Left lobe of liver (tissue), 2 donors: ENCODE measurements around the gene BAX. TPM values are rescaled to one million over a fixed set of nuclear protein-coding genes. Genes with fewer than 3 reads are reported as not detected.

Experiments
- ATAC-seq: fragments of 200-7000 bp; cut with Tn5 transposase; one replicate; pipeline ENCODE4 v1.9.1; 2020; ENCODE audit warnings: mild to moderate bottlenecking, moderate library complexity
- DNase-seq: peaks from one replicate; pipeline ENCODE4 v3.0.0-alpha.2; 2020; ENCODE audit warnings: low spot score
- total RNA-seq: library from RNA; stranded (reverse); gene quantifications from one replicate; pipeline ENCODE4 v1.2.1, GENCODE V29; 2021
- donor health status: DM: no; HTN: no; CAD: no; lungs with moderate emphysema.
- donor health status: DM: no; HTN: yes; CAD: no.

BAX gene
- total RNA-seq, 1 donor from 2014 or later, result 18.9 TPM

DNA sequence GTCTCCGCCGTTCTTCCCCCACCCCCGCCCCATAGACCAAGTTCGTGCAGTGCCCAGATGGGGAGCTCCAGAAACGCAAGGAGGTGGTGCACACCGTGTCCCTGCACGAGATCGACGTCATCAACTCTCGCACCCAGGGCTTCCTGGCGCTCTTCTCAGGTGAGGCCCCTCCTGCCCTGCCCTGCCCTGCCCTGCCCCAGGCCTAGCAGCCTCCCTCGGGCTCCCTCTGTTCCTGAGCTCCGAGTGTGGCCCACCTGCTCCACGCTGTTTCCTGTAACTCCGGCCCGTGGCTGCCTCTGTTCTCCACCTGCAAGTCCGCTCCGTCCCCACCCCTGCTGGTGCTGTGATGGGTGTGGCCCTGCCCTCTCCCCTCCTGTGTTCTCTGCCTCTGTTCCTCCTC is 55.8 kb downstream of the BAX start:
- DNase-seq (no peak), ATAC-seq (no peak)

DNA sequence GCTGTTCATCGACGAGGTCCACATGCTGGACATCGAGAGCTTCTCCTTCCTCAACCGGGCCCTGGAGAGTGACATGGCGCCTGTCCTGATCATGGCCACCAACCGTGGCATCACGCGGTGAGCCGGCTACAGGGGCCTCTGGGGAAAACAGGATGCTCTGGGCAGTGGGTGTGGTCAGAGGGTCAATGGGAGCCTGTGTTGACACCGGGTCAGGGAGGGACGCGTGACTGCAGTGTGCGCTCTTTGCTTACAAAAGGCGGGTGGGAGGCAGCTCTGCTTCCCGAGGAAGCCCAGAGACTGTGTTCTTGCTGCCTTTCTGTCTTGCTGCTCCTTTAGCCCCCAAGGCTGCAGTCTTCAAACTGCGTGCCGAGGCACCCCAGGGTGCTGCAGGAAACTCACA is 56.5 kb downstream of the BAX start:
- no peak for DNase-seq

More for the DNA sequence above, 56.5 kb downstream of the BAX start:
- ATAC-seq, result no peak

Other genes starting within 250 kb of the BAX start
- 0.23 TPM for gene MAMSTR, start 235.2 kb upstream of the BAX start, total RNA-seq
- gene RASIP1, start 214.3 kb upstream of the BAX start, total RNA-seq, result 3.1 TPM
- gene IZUMO1, start 208.0 kb upstream of the BAX start, total RNA-seq, result not detected
- gene FUT1, start 202.2 kb upstream of the BAX start, total RNA-seq, result 0.43 TPM
- 0.75 TPM for gene FGF21, start 199.4 kb upstream of the BAX start, total RNA-seq
- gene BCAT2, start 143.8 kb upstream of the BAX start, total RNA-seq, result 21.7 TPM
- gene HSD17B14, start 118.4 kb upstream of the BAX start, total RNA-seq, result 15.7 TPM
- 7.6 TPM for gene PLEKHA4, start 86.3 kb upstream of the BAX start, total RNA-seq
- gene PPP1R15A, start 82.5 kb upstream of the BAX start, total RNA-seq, result 5.7 TPM
- gene TULP2, start 56.1 kb upstream of the BAX start, total RNA-seq, result not detected
- gene NUCB1, start 54.6 kb upstream of the BAX start, total RNA-seq, result 300 TPM
- 0.23 TPM for gene DHDH, start 21.2 kb upstream of the BAX start, total RNA-seq
- 8,713 TPM for gene FTL, start 10.4 kb downstream of the BAX start, total RNA-seq
- gene GYS1, start 38.4 kb downstream of the BAX start, total RNA-seq, result 13.6 TPM
- gene RUVBL2, start 39.0 kb downstream of the BAX start, total RNA-seq, result 34.3 TPM
- gene LHB, start 62.2 kb downstream of the BAX start, total RNA-seq, result not detected
- gene CGB3, start 69.5 kb downstream of the BAX start, total RNA-seq, result not detected
- not detected for gene CGB2, start 77.0 kb downstream of the BAX start, total RNA-seq
- not detected for gene CGB1, start 82.0 kb downstream of the BAX start, total RNA-seq
- not detected for gene CGB5, start 89.0 kb downstream of the BAX start, total RNA-seq
- gene CGB8, start 94.2 kb downstream of the BAX start, total RNA-seq, result not detected
- gene CGB7, start 102.9 kb downstream of the BAX start, total RNA-seq, result not detected
- not detected for gene NTF4, start 109.9 kb downstream of the BAX start, total RNA-seq
- not detected for gene KCNA7, start 117.8 kb downstream of the BAX start, total RNA-seq
- 170 TPM for gene SNRNP70, start 130.6 kb downstream of the BAX start, total RNA-seq
- 5.5 TPM for gene LIN7B, start 159.5 kb downstream of the BAX start, total RNA-seq
- 2.2 TPM for gene C19orf73, start 164.3 kb downstream of the BAX start, total RNA-seq
- 2.3 TPM for gene PPFIA3, start 164.7 kb downstream of the BAX start, total RNA-seq
- gene HRC, start 200.5 kb downstream of the BAX start, total RNA-seq, result not detected
- gene TRPM4, start 202.9 kb downstream of the BAX start, total RNA-seq, result 15.0 TPM